Activated CD4-positive, alpha-beta T cell treated with anti-CD3 and anti-CD28 coated beads, Interleukin-2, amount 50 U/mL, for 1 hour (primary cell): ENCODE data around the gene TRIP6.
A peak's percentile ranks its signal among the peaks of the same experiment; 100 is the strongest.
"Not testable (repeated sequence)": the region's sequence is repeated elsewhere in the genome, so short reads cannot be mapped to it uniquely, and the experiment has no call there.

Source experiments
- DNase-seq: peaks from one replicate; pipeline ENCODE4 v3.0.0-alpha.2; 2020

Gene TRIP6

GRCh38 chr7:100839361-100839760, 27.8 kb upstream of the TRIP6 start:
- no peak for DNase-seq

- DNase-seq: no peak
These were observed 26.6 kb upstream of the TRIP6 start for GRCh38 chr7:100840470-100841100.

- DNase-seq: no peak
These were observed 19.8 kb upstream of the TRIP6 start for GRCh38 chr7:100847360-100847759.

- DNase-seq: peak; percentile 82
These were observed 14.9 kb upstream of the TRIP6 start, which contains the start of gene SLC12A9 for GRCh38 chr7:100852048-100852872. SLC12A9 (plus strand) TSS chr7:100852713; CDS start chr7:100854198, 1,485 bp downstream.

- no peak for DNase-seq
These were observed 12.9 kb upstream of the TRIP6 start for GRCh38 chr7:100854146-100854895.

- not testable (repeated sequence) for DNase-seq
These were observed 12.3 kb upstream of the TRIP6 start for GRCh38 chr7:100854899-100855298.

- DNase-seq: no peak
These were observed 11.7 kb upstream of the TRIP6 start for GRCh38 chr7:100855515-100855914.

GRCh38 chr7:100856871-100857282, 10.3 kb upstream of the TRIP6 start:
- DNase-seq: no peak

- DNase-seq: no peak
These were observed 7.3 kb upstream of the TRIP6 start for GRCh38 chr7:100859856-100860255.

GRCh38 chr7:100860702-100861615, 6.2 kb upstream of the TRIP6 start:
- no peak for DNase-seq

GRCh38 chr7:100861616-100861985, 5.6 kb upstream of the TRIP6 start:
- DNase-seq: no peak

GRCh38 chr7:100863406-100863950, 3.7 kb upstream of the TRIP6 start:
- DNase-seq: no peak

- no peak for DNase-seq
These were observed 2.8 kb upstream of the TRIP6 start for GRCh38 chr7:100864263-100864845.

GRCh38 chr7:100865372-100865911, 1.7 kb upstream of the TRIP6 start:
- DNase-seq: no peak

GRCh38 chr7:100865938-100866728, 1.1 kb upstream of the TRIP6 start:
- DNase-seq: no peak

GRCh38 chr7:100866729-100867039, 503 bp upstream of the TRIP6 start:
- no peak for DNase-seq

GRCh38 chr7:100867776-100868485, 744 bp downstream of the TRIP6 start:
- no peak for DNase-seq

- no peak for DNase-seq
These were observed 6.6 kb downstream of the TRIP6 start for GRCh38 chr7:100873599-100874299.

GRCh38 chr7:100874300-100874576, 7.1 kb downstream of the TRIP6 start:
- no peak for DNase-seq
